Psoas muscle (tissue), 8 donors: ENCODE data around the gene ST6GAL1. TPM values are rescaled to one million over a fixed set of nuclear protein-coding genes. Genes with fewer than 3 reads are reported as not detected.
"Not testable (repeated sequence)": the region's sequence is repeated elsewhere in the genome, so short reads cannot be mapped to it uniquely, and the experiment has no call there.

Experiments
- ATAC-seq, 4 donors: fragments of 200-7000 bp; cut with Tn5 transposase; one replicate each; pipeline ENCODE4 v1.9.1; 2020; ENCODE audit warnings: moderate library complexity in 3 of 4, mild to moderate bottlenecking in 2 of 4
- DNase-seq, 2 donors: peaks; one replicate each; pipeline ENCODE4 v3.0.0-alpha.2; 2020
- H3K27ac ChIP-seq: fragments of 200-600 bp; one replicate; pipeline ENCODE4 v1.8.0; 2022
- H3K27me3 ChIP-seq, 3 donors: fragments of 200-600 bp in 1 of 3; one replicate each; pipeline versions ENCODE4 v1.6.1 to v1.8.0; 2013 to 2022; ENCODE audit warnings: low read length in 2 of 3, mild to moderate bottlenecking in 2 of 3, moderate library complexity in 1 of 3; ENCODE audit not compliant: insufficient read depth in 3 of 3
- H3K36me3 ChIP-seq, 2 donors: fragments of 200-600 bp in 1 of 2; one replicate each; pipeline versions ENCODE4 v1.6.1 to v1.8.0; 2013 to 2022; ENCODE audit warnings: low read depth in 1 of 2, mild to moderate bottlenecking in 1 of 2, moderate library complexity in 1 of 2; ENCODE audit not compliant: insufficient read depth in 1 of 2
- H3K4me1 ChIP-seq: fragments of 200-600 bp; one replicate; pipeline ENCODE4 v1.8.0; 2022
- H3K4me3 ChIP-seq: fragments of 200-600 bp; one replicate; pipeline ENCODE4 v1.8.0; 2022; ENCODE audit warnings: mild to moderate bottlenecking
- H3K9me3 ChIP-seq: fragments of 200-600 bp; one replicate; pipeline ENCODE4 v1.8.0; 2022
- CTCF ChIP-seq: fragments of 200-600 bp; IDR thresholded peaks from one replicate; pipeline ENCODE4 v1.8.0; 2022; ENCODE audit warnings: antibody characterized with exemption
- WGBS, 3 donors: extraction: QIAGEN DNeasy Blood & Tissue Kit; methylation state at CpG; one replicate each; pipeline versions ENCODE4 v1.1.6 to v1.1.7; 2013; 5-methylcytosine and 5-hydroxymethylcytosine counted together
- intact Hi-C, 2 donors: fragments of 100-400 bp; cut with DNase I; formaldehyde crosslinking; loops; one replicate each; pipeline versions ENCODE4 v1.11.0 to v1.14.2; 2022
- polyA plus RNA-seq, 3 donors: library from polyadenylated mRNA; stranded (reverse); fragments of 200-250 nt; gene quantifications; one replicate each; pipeline ENCODE4 v1.2.3, GENCODE V29; 2013
- total RNA-seq, 4 donors: library from RNA; stranded (reverse); fragmentation: NEBNext Ultra II Directional in 2 of 4; extraction: Animal tissue kit (Norgen Biotek cat#: 25700) in 2 of 4; gene quantifications; one replicate each; pipeline versions ENCODE4 v1.2.1 to v1.2.4, GENCODE V29; 2021 to 2023
- donor health status: healthy with polysubstance abuse.
- donor health status: DM: no; HTN: no; CAD: no; lungs with moderate emphysema.
- donor health status: Bipolar disorder and iron deficiency.
- donor health status: healthy.
- donor health status: DM: yes; HTN: yes; CAD: no.
- donor health status: DM: no; HTN: no; CAD: no.
- donor health status: DM: no; HTN: no; CAD: no.
- donor health status: DM: yes; HTN: yes; CAD: no.

The ST6GAL1 gene
- total and polyA plus RNA-seq, 7 donors, result 4.2 to 25.0 (median 15.3) TPM

GRCh38 chr3:186949281-186949982 is 19.1 kb downstream of the ST6GAL1 start:
- H3K36me3 ChIP-seq, result no peaks in the 10 kb centered on the region
- no peak overlapping the region for H3K4me3 ChIP-seq
- peak overlapping the region; percentile 72 for H3K27ac ChIP-seq
- no peak for DNase-seq
- peak in 3 of 4 donors; percentile 52 to 77 (median 58) for ATAC-seq
- H3K4me1 ChIP-seq, result peaks cover 27% of the 10 kb centered on the region
- intact Hi-C loops, result no loop called here
- no peak for TF ChIP-seq CTCF
- no peaks in the 10 kb centered on the region for H3K9me3 ChIP-seq
- 74 to 84% (median 78%) methylated on average over 7 of the region's 7 CpGs for WGBS, 3 donors
- no peaks in the 10 kb centered on the region for H3K27me3 ChIP-seq

- no peaks in the 10 kb centered on the region for H3K9me3 ChIP-seq
- H3K4me3 ChIP-seq, result no peak overlapping the region
- H3K36me3 ChIP-seq, result no peaks in the 10 kb centered on the region
- no peak for TF ChIP-seq CTCF
- H3K27ac ChIP-seq, result no peak overlapping the region
- DNase-seq, result no peak
- intact Hi-C loops, result no loop called here
- H3K4me1 ChIP-seq, result peaks cover 27% of the 10 kb centered on the region
- ATAC-seq, result no peak
- 91 to 97% (median 91%) methylated on average over 3 of the region's 3 CpGs for WGBS, 3 donors
- H3K27me3 ChIP-seq, result no peaks in the 10 kb centered on the region
These were observed 20.2 kb downstream of the ST6GAL1 start for GRCh38 chr3:186950402-186951093.

- no peak for DNase-seq
- no peaks in the 10 kb centered on the region for H3K27me3 ChIP-seq
- TF ChIP-seq CTCF, result no peak
- H3K4me3 ChIP-seq, result no peak overlapping the region
- no peak overlapping the region for H3K27ac ChIP-seq
- intact Hi-C loops, result no loop called here
- 90 to 92% (median 92%) methylated on average over 7 of the region's 7 CpGs for WGBS, 3 donors
- no peaks in the 10 kb centered on the region for H3K9me3 ChIP-seq
- no peaks in the 10 kb centered on the region for H3K36me3 ChIP-seq
- H3K4me1 ChIP-seq, result peaks cover 25% of the 10 kb centered on the region
- no peak for ATAC-seq
These were observed 21.6 kb downstream of the ST6GAL1 start for GRCh38 chr3:186951640-186952552.

- no peak for TF ChIP-seq CTCF
- whole genome bisulfite sequencing, 3 donors, result 72 to 74% (median 73%) methylated on average over 4 of the region's 4 CpGs
- H3K27ac ChIP-seq, result no peak overlapping the region
- H3K9me3 ChIP-seq, result no peaks in the 10 kb centered on the region
- H3K4me1 ChIP-seq, result peaks cover 14% of the 10 kb centered on the region
- intact Hi-C loops, result no loop called here
- ATAC-seq, result no peak
- no peaks in the 10 kb centered on the region for H3K27me3 ChIP-seq
- DNase-seq, result no peak
- H3K4me3 ChIP-seq, result no peak overlapping the region
- H3K36me3 ChIP-seq, result no peaks in the 10 kb centered on the region
These were observed 22.7 kb downstream of the ST6GAL1 start for GRCh38 chr3:186953011-186953487.

GRCh38 chr3:186953992-186954699 is 23.8 kb downstream of the ST6GAL1 start:
- H3K4me3 ChIP-seq, H3K9me3 ChIP-seq, H3K27me3 ChIP-seq, ATAC-seq, H3K27ac ChIP-seq, intact Hi-C loops, H3K36me3 ChIP-seq, DNase-seq, H3K4me1 ChIP-seq: not testable (repeated sequence)
- 76 to 81% (median 77%) methylated on average over 6 of the region's 6 CpGs for WGBS, 3 donors
